Mammary epithelial cell (primary cell): ENCODE measurements around the gene SORCS3.

Source experiments
- CTCF ChIP-seq, 2 donors: IDR thresholded peaks in 1 of 2; conservative IDR thresholded peaks in 1 of 2; 2 replicates each; pipeline ENCODE4 v1.5.1; 2011 to 2012; ENCODE audit warnings: inconsistent platforms in 2 of 2, low read length in 2 of 2, mild to moderate bottlenecking in 2 of 2, control low read depth in 1 of 2, low read depth in 1 of 2; ENCODE audit not compliant: insufficient read depth in 1 of 2; ENCODE audit errors: extremely low read depth in 1 of 2
- EZH2 ChIP-seq: IDR thresholded peaks from 2 replicates; pipeline ENCODE4 v1.6.1; 2012; ENCODE audit warnings: low read length, inconsistent platforms, borderline replicate concordance

- no peak for TF ChIP-seq CTCF (conservative IDR thresholded peaks at IDR 0.05 in 1 of 2, IDR thresholded peaks at IDR 0.05 in 1 of 2; ENCODE audit: extremely low read depth in 1 of 2, insufficient read depth in 1 of 2, low read depth in 1 of 2, low read length in 2 of 2)
- no peak for TF ChIP-seq EZH2
Measured at GRCh38 chr10:105113666-105114065, 472.6 kb downstream of the SORCS3 start.
